K562 (cell line): Measurements from ENCODE around the gene NBEA. TPM values are rescaled to one million over a fixed set of nuclear protein-coding genes. Genes with fewer than 3 reads are reported as not detected.

Source experiments
- ATAC-seq: fragments of 200-7000 bp; cut with Tn5 transposase; 3 replicates; pipeline ENCODE4 v1.9.1; 2020; ENCODE audit warnings: moderate library complexity
- BruUV-seq: library from RNA; stranded (reverse); fragments of 400-500 nt; replicated peaks from 2 replicates; lab custom pipeline; 2021; lab: Mats Ljungman, UMichigan
- CTCF ChIA-PET: fragments of 300-600 bp; formaldehyde crosslinking; extraction: SDS; loops from one replicate; lab custom pipeline; 2021; ENCODE audit warnings: low intra/inter-chr PET ratio; lab: Yijun Ruan, JAX
- POLR2A ChIA-PET: fragments of 300-600, 350-650 bp; sonication (Branson Sonifier 250); formaldehyde crosslinking; extraction: SDS; loops from one replicate; lab custom pipeline; 2021; ENCODE audit warnings: antibody characterized with exemption, inconsistent platforms; lab: Yijun Ruan, JAX
- DNase-seq, 4 experiments: peaks; one replicate each; pipeline versions ENCODE4 v3.0.0 to v3.0.0-alpha.2; 2011 to 2018; ENCODE audit warnings: low spot score in 3 of 4, mixed read lengths in 3 of 4; ENCODE audit errors: extremely low read depth in 1 of 4
- FAIRE-seq: peaks from 2 replicates; lab custom pipeline; 2011; peaks lifted over from hg19 to GRCh38; lab: Jason Lieb, UNC
- H2AFZ ChIP-seq: 2 replicates; pipeline ENCODE4 v1.6.0; 2011; ENCODE audit warnings: low read depth, low read length, control low read depth, inconsistent platforms
- H3K27ac ChIP-seq: fragments of 200-600 bp; 3 replicates; pipeline ENCODE4 v1.8.0; 2011; ENCODE audit warnings: low read depth, mild to moderate bottlenecking, control low read depth, inconsistent platforms, low read length, moderate library complexity, mixed read lengths; ENCODE audit errors: extremely low read depth
- H3K27me3 ChIP-seq, 2 experiments: fragments of 300-600 bp in 1 of 2; 2 replicates in 1 of 2; 3 replicates in 1 of 2; pipeline versions ENCODE4 v1.6.0 to v1.8.0; 2011; ENCODE audit warnings: inconsistent platforms in 2 of 2, low read length in 2 of 2, mild to moderate bottlenecking in 1 of 2, mixed read lengths in 1 of 2, moderate library complexity in 1 of 2; ENCODE audit not compliant: control insufficient read depth in 2 of 2, insufficient read depth in 2 of 2
- H3K36me3 ChIP-seq: fragments of 300-600 bp; 3 replicates; pipeline ENCODE4 v1.8.0; 2011; ENCODE audit warnings: mild to moderate bottlenecking, low read length, inconsistent platforms; ENCODE audit not compliant: control insufficient read depth, insufficient read depth
- H3K4me1 ChIP-seq, 2 experiments: fragments of 200-600 bp in 1 of 2; replicated peaks in 1 of 2; 2 replicates in 1 of 2; 3 replicates in 1 of 2; pipeline versions ENCODE4 v1.5.1 to v1.8.0; 2011; ENCODE audit warnings: inconsistent platforms in 2 of 2, low read length in 2 of 2, mild to moderate bottlenecking in 1 of 2, mixed read lengths in 1 of 2, moderate library complexity in 1 of 2; ENCODE audit not compliant: control insufficient read depth in 2 of 2, insufficient read depth in 2 of 2
- H3K4me2 ChIP-seq: 2 replicates; pipeline ENCODE4 v1.6.1; 2011; ENCODE audit warnings: low read length, control low read depth, inconsistent platforms, mixed read lengths; ENCODE audit not compliant: insufficient read depth
- H3K4me3 ChIP-seq: fragments of 200-600 bp; sonication (generic), shearing (Covaris generic); 2 replicates; pipeline ENCODE4 v1.5.1; 2016; ENCODE audit warnings: control low read depth, inconsistent platforms
- H3K79me2 ChIP-seq: fragments of 200-600 bp; 3 replicates; pipeline ENCODE4 v1.8.0; 2011; ENCODE audit warnings: low read length, inconsistent platforms; ENCODE audit not compliant: control insufficient read depth, insufficient read depth
- H3K9ac ChIP-seq, 2 experiments: 2 replicates each; pipeline versions ENCODE4 v1.6.0 to v1.6.1; 2011; ENCODE audit warnings: low read depth in 2 of 2, low read length in 2 of 2, control low read depth in 1 of 2, inconsistent platforms in 1 of 2, mild to moderate bottlenecking in 1 of 2, mixed read lengths in 1 of 2; ENCODE audit not compliant: insufficient read depth in 1 of 2
- H3K9me1 ChIP-seq: one replicate; pipeline ENCODE4 v1.6.0; 2011; ENCODE audit warnings: inconsistent platforms, mild to moderate bottlenecking, low read length, moderate library complexity; ENCODE audit not compliant: control insufficient read depth, insufficient read depth
- H3K9me3 ChIP-seq: replicated peaks from 2 replicates; pipeline ENCODE4 v1.5.1; 2011; ENCODE audit warnings: low read depth, low read length, inconsistent platforms; ENCODE audit not compliant: control insufficient read depth, insufficient read depth
- H4K20me1 ChIP-seq: replicated peaks from 2 replicates; pipeline ENCODE4 v1.6.1; 2011; ENCODE audit warnings: low read length, inconsistent platforms, mixed read lengths; ENCODE audit not compliant: control insufficient read depth, insufficient read depth
- E2F1 ChIP-seq: sonication (generic); formaldehyde crosslinking; IDR thresholded peaks from 2 replicates; pipeline ENCODE4 v1.8.1; 2023; ENCODE audit warnings: mild to moderate bottlenecking, missing genetic modification reagents, moderate library complexity
- POLR3G ChIP-seq: IDR thresholded peaks from 2 replicates; pipeline ENCODE4 v1.6.1; 2011; ENCODE audit not compliant: insufficient read length, insufficient replicate concordance; ENCODE audit errors: extremely low read depth
- SAFB2 ChIP-seq: fragments of 200-400 bp; formaldehyde crosslinking; IDR thresholded peaks from 2 replicates; pipeline ENCODE4 v1.6.1; 2018; ENCODE audit warnings: borderline replicate concordance, low read length, low read depth, moderate library complexity; ENCODE audit not compliant: severe bottlenecking
- SNAPC5 ChIP-seq: fragments of 250-450 bp; sonication (Bioruptor Pico); IDR thresholded peaks from 2 replicates; pipeline ENCODE4 v1.8.0; 2021; ENCODE audit warnings: moderate library complexity, mild to moderate bottlenecking, inconsistent platforms
- SRF ChIP-seq, 2 experiments: fragments of 250-450, 450-650 bp in 1 of 2; sonication (Bioruptor Pico) in 1 of 2; sonication (generic) in 1 of 2; formaldehyde crosslinking; IDR thresholded peaks; 2 replicates each; pipeline versions ENCODE4 v1.5.0 to v1.5.1; 2020 to 2022; ENCODE audit warnings: mild to moderate bottlenecking in 1 of 2, missing genetic modification reagents in 1 of 2
- TAF9B ChIP-seq: fragments of 450-650 bp; IDR thresholded peaks from 2 replicates; pipeline ENCODE4 v1.6.1; 2018; ENCODE audit warnings: mild to moderate bottlenecking; ENCODE audit not compliant: partially characterized antibody
- TCF7 ChIP-seq: sonication (generic); IDR thresholded peaks from 2 replicates; pipeline ENCODE4 v1.6.1; 2016; ENCODE audit warnings: antibody characterized with exemption, borderline replicate concordance
- TEAD2 ChIP-seq: fragments of 450-650 bp; IDR thresholded peaks from 2 replicates; pipeline ENCODE4 v1.6.1; 2016; ENCODE audit warnings: missing genetic modification characterization, control low read depth, missing compliant biosample characterization
- ZKSCAN3 ChIP-seq: fragments of 250-450 bp; sonication (Bioruptor Pico); IDR thresholded peaks from 2 replicates; pipeline ENCODE4 v1.4.0; 2020
- WGBS: fragments of 100-300 bp; shearing (Covaris generic); methylation state at CpG from one replicate; pipeline ENCODE4 v1.1.6; 2016; ENCODE audit warnings: low coverage, mixed read lengths; ENCODE audit not compliant: insufficient coverage; ENCODE audit errors: missing lambda C conversion rate; 5-methylcytosine and 5-hydroxymethylcytosine counted together
- in situ Hi-C: fragments of 300-500 bp; cut with MboI; formaldehyde crosslinking; loops from 4 replicates; pipeline ENCODE4 v1.15.0; 2018; ENCODE audit warnings: inconsistent platforms, mixed read lengths
- intact Hi-C: fragments of 100-400 bp; cut with micrococcal nuclease; formaldehyde crosslinking; loops from 2 replicates; pipeline ENCODE4 v1.14.2; 2022
- polyA plus RNA-seq, 8 experiments: library from polyadenylated mRNA; depleted of rRNA in 4 of 8; stranded (reverse) in 5 of 8; unstranded in 3 of 8; fragments of >200 nt; fragmentation: Nextera tagmentation in 2 of 8; fragmentation: Illumina TruSeq in 1 of 8; extraction: Ambion mirVana in 2 of 8; extraction: Trizol in 1 of 8; gene quantifications; 2 replicates each; pipeline versions ENCODE4 v1.2.1 to v1.2.3, GENCODE V29; 2011 to 2014; ENCODE audit warnings: inconsistent platforms in 1 of 8, missing spikeins in 1 of 8
- total RNA-seq, 7 experiments: library from RNA; depleted of rRNA in 6 of 7; stranded (reverse); fragments of >200 nt in 6 of 7; fragmentation: Illumina TruSeq in 2 of 7; extraction: Trizol in 2 of 7; gene quantifications; 2 replicates each; pipeline versions ENCODE4 v1.2.1 to v1.2.3, GENCODE V29; 2011 to 2021; ENCODE audit warnings: low replicate concordance in 1 of 7

Gene NBEA
- total and polyA plus RNA-seq, 9 of the 15 experiments (the other 6 are each of a cell fraction or from before 2014, with no cell fraction given) = 0.03 to 0.94 (median 0.05) TPM; not detected in 2

- no TSS peak for BruUV-seq
- POLR2A ChIA-PET = no interaction called here
- H3K4me1 ChIP-seq = no peaks in the 10 kb centered on the region
- H3K4me3 ChIP-seq = no peak overlapping the region
- no peak for FAIRE-seq
- no peak overlapping the region for H3K4me2 ChIP-seq
- no peaks in the 10 kb centered on the region for H3K36me3 ChIP-seq
- CTCF ChIA-PET = no interaction called here
- intact Hi-C loops (no loop called here), in situ Hi-C loops (no loop called here)
- no peaks in the 10 kb centered on the region for H3K79me2 ChIP-seq
- H3K9me1 ChIP-seq = no peaks in the 10 kb centered on the region
- H3K9me3 ChIP-seq = no peaks in the 10 kb centered on the region
- no peak for DNase-seq
- H4K20me1 ChIP-seq = no peaks in the 10 kb centered on the region
- no peak overlapping the region for H3K9ac ChIP-seq
- TF ChIP-seq E2F1 (CRISPR knock-in tag) = no peak
- no peak for TF ChIP-seq TCF7
- no peak for TF ChIP-seq POLR3G
- H2AFZ ChIP-seq = no peak overlapping the region
- no peak overlapping the region for H3K27ac ChIP-seq
- no peaks in the 10 kb centered on the region for H3K27me3 ChIP-seq
- ATAC-seq = no peak
Measured at GRCh38 chr13:35498231-35498630, 556.2 kb downstream of the NBEA start.

GRCh38 chr13:35499196-35499662 lies 557.2 kb downstream of the NBEA start:
- TF ChIP-seq SNAPC5 (CRISPR knock-in tag) = no peak
- no peak for TF ChIP-seq TAF9B
- no peak for TF ChIP-seq SAFB2
- TF ChIP-seq SRF (CRISPR knock-in tag; IDR thresholded peaks at IDR 0.05) = no peak
- TF ChIP-seq TEAD2 (tag) = no peak
- no peak for TF ChIP-seq ZKSCAN3 (CRISPR knock-in tag)
- no TSS peak for BruUV-seq
- H3K9me1 ChIP-seq = no peaks in the 10 kb centered on the region
- POLR2A ChIA-PET = interaction anchor here (1.2 kb wide), 1 partner anchor 36 kb away, joined by 3 read pairs; no protein-coding TSS in a partner anchor
- H3K27ac ChIP-seq = no peak overlapping the region
- H3K4me3 ChIP-seq = no peak overlapping the region
- ATAC-seq (no peak), DNase-seq (no peak), FAIRE-seq (no peak)
- CTCF ChIA-PET = no interaction called here
- 0% methylated on average over 2 of the region's 2 CpGs for WGBS
- no peaks in the 10 kb centered on the region for H4K20me1 ChIP-seq
- no peaks in the 10 kb centered on the region for H3K4me1 ChIP-seq
- H3K9ac ChIP-seq = no peak overlapping the region
- no peak overlapping the region for H2AFZ ChIP-seq
- no peaks in the 10 kb centered on the region for H3K27me3 ChIP-seq
- intact Hi-C loops (no loop called here), in situ Hi-C loops (no loop called here)
- no peak overlapping the region for H3K4me2 ChIP-seq
- H3K36me3 ChIP-seq = no peaks in the 10 kb centered on the region
- H3K79me2 ChIP-seq = no peaks in the 10 kb centered on the region
- no peaks in the 10 kb centered on the region for H3K9me3 ChIP-seq
